ENCODE results near the gene PTPRM. TPM values are rescaled to one million over a fixed set of nuclear protein-coding genes. Genes with fewer than 3 reads are reported as not detected.

PTPRM gene
- total RNA-seq, 1 experiment from 2014 or later = 11.1 TPM

GRCh38 chr18:8367217-8367988, 800.3 kb downstream of the PTPRM start (continued):
- TF ChIP-seq, protein P1, sequence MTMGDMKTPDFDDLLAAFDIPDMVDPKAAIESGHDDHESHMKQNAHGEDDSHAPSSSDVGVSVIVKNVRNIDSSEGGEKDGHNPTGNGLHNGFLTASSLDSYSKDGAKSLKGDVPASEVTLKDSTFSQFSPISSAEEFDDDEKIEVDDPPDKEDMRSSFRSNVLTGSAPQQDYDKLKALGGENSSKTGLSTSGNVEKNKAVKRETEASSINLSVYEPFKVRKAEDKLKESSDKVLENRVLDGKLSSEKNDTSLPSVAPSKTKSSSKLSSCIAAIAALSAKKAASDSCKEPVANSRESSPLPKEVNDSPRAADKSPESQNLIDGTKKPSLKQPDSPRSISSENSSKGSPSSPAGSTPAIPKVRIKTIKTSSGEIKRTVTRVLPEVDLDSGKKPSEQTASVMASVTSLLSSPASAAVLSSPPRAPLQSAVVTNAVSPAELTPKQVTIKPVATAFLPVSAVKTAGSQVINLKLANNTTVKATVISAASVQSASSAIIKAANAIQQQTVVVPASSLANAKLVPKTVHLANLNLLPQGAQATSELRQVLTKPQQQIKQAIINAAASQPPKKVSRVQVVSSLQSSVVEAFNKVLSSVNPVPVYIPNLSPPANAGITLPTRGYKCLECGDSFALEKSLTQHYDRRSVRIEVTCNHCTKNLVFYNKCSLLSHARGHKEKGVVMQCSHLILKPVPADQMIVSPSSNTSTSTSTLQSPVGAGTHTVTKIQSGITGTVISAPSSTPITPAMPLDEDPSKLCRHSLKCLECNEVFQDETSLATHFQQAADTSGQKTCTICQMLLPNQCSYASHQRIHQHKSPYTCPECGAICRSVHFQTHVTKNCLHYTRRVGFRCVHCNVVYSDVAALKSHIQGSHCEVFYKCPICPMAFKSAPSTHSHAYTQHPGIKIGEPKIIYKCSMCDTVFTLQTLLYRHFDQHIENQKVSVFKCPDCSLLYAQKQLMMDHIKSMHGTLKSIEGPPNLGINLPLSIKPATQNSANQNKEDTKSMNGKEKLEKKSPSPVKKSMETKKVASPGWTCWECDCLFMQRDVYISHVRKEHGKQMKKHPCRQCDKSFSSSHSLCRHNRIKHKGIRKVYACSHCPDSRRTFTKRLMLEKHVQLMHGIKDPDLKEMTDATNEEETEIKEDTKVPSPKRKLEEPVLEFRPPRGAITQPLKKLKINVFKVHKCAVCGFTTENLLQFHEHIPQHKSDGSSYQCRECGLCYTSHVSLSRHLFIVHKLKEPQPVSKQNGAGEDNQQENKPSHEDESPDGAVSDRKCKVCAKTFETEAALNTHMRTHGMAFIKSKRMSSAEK (CRISPR knock-in tag; IDR thresholded peaks at IDR 0.05; ENCODE audit: borderline replicate concordance) = no peak
- TF ChIP-seq MLX (CRISPR knock-in tag; IDR thresholded peaks at IDR 0.05) (no peak), FOXK1 (CRISPR knock-in tag; IDR thresholded peaks at IDR 0.05) (peak; percentile 83; the same call in 1 of the 2 replicates), NR1H2 (CRISPR knock-in tag; IDR thresholded peaks at IDR 0.05) (no peak), ZNF263 (CRISPR knock-in tag; IDR thresholded peaks at IDR 0.05; ENCODE audit: low read depth) (no peak), ZNF121 (CRISPR knock-in tag; IDR thresholded peaks at IDR 0.05) (no peak), HMGA2 (CRISPR knock-in tag; IDR thresholded peaks at IDR 0.05) (no peak), FOXP1 (CRISPR knock-in tag; IDR thresholded peaks at IDR 0.05; ENCODE audit: borderline replicate concordance) (peak; percentile 89; the same call in 1 of the 2 replicates), ZNF671 (CRISPR knock-in tag; IDR thresholded peaks at IDR 0.05) (no peak), PRRX2 (CRISPR knock-in tag; IDR thresholded peaks at IDR 0.05) (no peak), NR3C1 (CRISPR knock-in tag; conservative IDR thresholded peaks at IDR 0.05; ENCODE audit: low read depth) (no peak), ZNF416 (CRISPR knock-in tag; IDR thresholded peaks at IDR 0.05) (peak; percentile 80; the same call in 1 of the 2 replicates), ATF2 (CRISPR knock-in tag; IDR thresholded peaks at IDR 0.05; ENCODE audit: borderline replicate concordance, low read depth) (no peak)

GRCh38 chr18:8368512-8369217, 801.5 kb downstream of the PTPRM start:
- no peak for DNase-seq (ENCODE audit: low spot score)
- ChIA-PET CTCF (interaction anchor here (0.9 to 1.3 kb wide), 3 partner anchors 10 to 19 kb away, joined by 3 to 4 read pairs (median 3); no protein-coding TSS in a partner anchor), POLR2A (no interaction called here)
- Mint-ChIP-seq H3K4me3 (no peak overlapping the region), H3K9me3 (no peaks in the 10 kb centered on the region), H3K4me1 (peaks cover 16% of the 10 kb centered on the region), H3K27me3 (ENCODE audit: low read depth) (peaks cover 12% of the 10 kb centered on the region), H3K27ac (no peak overlapping the region), H3K36me3 (no peaks in the 10 kb centered on the region)
- no peak for ATAC-seq
- TF ChIP-seq FOXJ3 (CRISPR knock-in tag; IDR thresholded peaks at IDR 0.05; ENCODE audit: borderline replicate concordance) (no peak), ELF4 (CRISPR knock-in tag; IDR thresholded peaks at IDR 0.05; ENCODE audit: low read depth) (no peak), FOXK1 (CRISPR knock-in tag; IDR thresholded peaks at IDR 0.05) (no peak), NFYB (CRISPR knock-in tag; conservative IDR thresholded peaks at IDR 0.05; ENCODE audit: low read depth) (no peak), SMAD4 (CRISPR knock-in tag; IDR thresholded peaks at IDR 0.05) (no peak), ZNF232 (CRISPR knock-in tag; IDR thresholded peaks at IDR 0.05) (no peak), MLX (CRISPR knock-in tag; IDR thresholded peaks at IDR 0.05) (no peak), RELA (CRISPR knock-in tag; IDR thresholded peaks at IDR 0.05; ENCODE audit: borderline replicate concordance) (no peak), ATF1 (CRISPR knock-in tag; IDR thresholded peaks at IDR 0.05) (no peak), ZNF317 (CRISPR knock-in tag; IDR thresholded peaks at IDR 0.05; ENCODE audit: borderline replicate concordance, low read depth) (no peak)
- TF ChIP-seq, protein P2, sequence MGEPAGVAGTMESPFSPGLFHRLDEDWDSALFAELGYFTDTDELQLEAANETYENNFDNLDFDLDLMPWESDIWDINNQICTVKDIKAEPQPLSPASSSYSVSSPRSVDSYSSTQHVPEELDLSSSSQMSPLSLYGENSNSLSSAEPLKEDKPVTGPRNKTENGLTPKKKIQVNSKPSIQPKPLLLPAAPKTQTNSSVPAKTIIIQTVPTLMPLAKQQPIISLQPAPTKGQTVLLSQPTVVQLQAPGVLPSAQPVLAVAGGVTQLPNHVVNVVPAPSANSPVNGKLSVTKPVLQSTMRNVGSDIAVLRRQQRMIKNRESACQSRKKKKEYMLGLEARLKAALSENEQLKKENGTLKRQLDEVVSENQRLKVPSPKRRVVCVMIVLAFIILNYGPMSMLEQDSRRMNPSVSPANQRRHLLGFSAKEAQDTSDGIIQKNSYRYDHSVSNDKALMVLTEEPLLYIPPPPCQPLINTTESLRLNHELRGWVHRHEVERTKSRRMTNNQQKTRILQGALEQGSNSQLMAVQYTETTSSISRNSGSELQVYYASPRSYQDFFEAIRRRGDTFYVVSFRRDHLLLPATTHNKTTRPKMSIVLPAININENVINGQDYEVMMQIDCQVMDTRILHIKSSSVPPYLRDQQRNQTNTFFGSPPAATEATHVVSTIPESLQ (CRISPR knock-in tag; IDR thresholded peaks at IDR 0.05) = no peak
- TF ChIP-seq, protein P3, sequence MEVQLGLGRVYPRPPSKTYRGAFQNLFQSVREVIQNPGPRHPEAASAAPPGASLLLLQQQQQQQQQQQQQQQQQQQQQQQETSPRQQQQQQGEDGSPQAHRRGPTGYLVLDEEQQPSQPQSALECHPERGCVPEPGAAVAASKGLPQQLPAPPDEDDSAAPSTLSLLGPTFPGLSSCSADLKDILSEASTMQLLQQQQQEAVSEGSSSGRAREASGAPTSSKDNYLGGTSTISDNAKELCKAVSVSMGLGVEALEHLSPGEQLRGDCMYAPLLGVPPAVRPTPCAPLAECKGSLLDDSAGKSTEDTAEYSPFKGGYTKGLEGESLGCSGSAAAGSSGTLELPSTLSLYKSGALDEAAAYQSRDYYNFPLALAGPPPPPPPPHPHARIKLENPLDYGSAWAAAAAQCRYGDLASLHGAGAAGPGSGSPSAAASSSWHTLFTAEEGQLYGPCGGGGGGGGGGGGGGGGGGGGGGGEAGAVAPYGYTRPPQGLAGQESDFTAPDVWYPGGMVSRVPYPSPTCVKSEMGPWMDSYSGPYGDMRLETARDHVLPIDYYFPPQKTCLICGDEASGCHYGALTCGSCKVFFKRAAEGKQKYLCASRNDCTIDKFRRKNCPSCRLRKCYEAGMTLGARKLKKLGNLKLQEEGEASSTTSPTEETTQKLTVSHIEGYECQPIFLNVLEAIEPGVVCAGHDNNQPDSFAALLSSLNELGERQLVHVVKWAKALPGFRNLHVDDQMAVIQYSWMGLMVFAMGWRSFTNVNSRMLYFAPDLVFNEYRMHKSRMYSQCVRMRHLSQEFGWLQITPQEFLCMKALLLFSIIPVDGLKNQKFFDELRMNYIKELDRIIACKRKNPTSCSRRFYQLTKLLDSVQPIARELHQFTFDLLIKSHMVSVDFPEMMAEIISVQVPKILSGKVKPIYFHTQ (CRISPR knock-in tag; IDR thresholded peaks at IDR 0.05) = no peak
